ENCODE measurements around the gene MTCL3.
A peak's percentile ranks its signal among the peaks of the same experiment; 100 is the strongest.

The MTCL3 gene

GRCh38 chr6:127458222-127458621, 60.9 kb downstream of the MTCL3 start:
- Histone ChIP-seq H3K27ac (ENCODE audit: insufficient read depth, low read length) (no peak overlapping the region), H4K20me1 (ENCODE audit: control insufficient read depth, extremely low read depth, insufficient read depth, low read length) (no peaks in the 10 kb centered on the region), H3K9ac (ENCODE audit: insufficient read depth, low read length) (no peak overlapping the region), H3K79me2 (ENCODE audit: control insufficient read depth, insufficient read depth, low read length) (no peaks in the 10 kb centered on the region), H3K36me3 (ENCODE audit: control insufficient read depth, insufficient read depth, low read length) (no peaks in the 10 kb centered on the region), H3K4me1 (ENCODE audit: control insufficient read depth, extremely low read depth, insufficient read depth, low read length) (peaks cover 12% of the 10 kb centered on the region), H2AFZ (ENCODE audit: low read length) (no peak overlapping the region), H3K27me3 (ENCODE audit: control insufficient read depth, insufficient read depth, low read length) (no peaks in the 10 kb centered on the region), H3K9me3 (ENCODE audit: control insufficient read depth, insufficient read depth, low read depth, low read length) (no peaks in the 10 kb centered on the region), H3K4me3 (replicated peaks in 1 of 4; ENCODE audit: control extremely low read depth in 1 of 4, insufficient read depth in 1 of 4, low read depth in 3 of 4, low read length in 4 of 4) (peak overlapping the region in 1 of 4 experiments; percentile 45), H3K4me2 (ENCODE audit: extremely low read depth, insufficient read depth, low read length) (no peak overlapping the region)
- DNase-seq (ENCODE audit: low read depth in 2 of 2): no peak
- TF ChIP-seq CTCF (conservative IDR thresholded peaks at IDR 0.05 in 1 of 2, IDR thresholded peaks at IDR 0.05 in 1 of 2; ENCODE audit: low read depth in 1 of 2, low read length in 2 of 2) (no peak), EZH2 (IDR thresholded peaks at IDR 0.05; ENCODE audit: low read length, missing control alignments) (no peak)

DNA sequence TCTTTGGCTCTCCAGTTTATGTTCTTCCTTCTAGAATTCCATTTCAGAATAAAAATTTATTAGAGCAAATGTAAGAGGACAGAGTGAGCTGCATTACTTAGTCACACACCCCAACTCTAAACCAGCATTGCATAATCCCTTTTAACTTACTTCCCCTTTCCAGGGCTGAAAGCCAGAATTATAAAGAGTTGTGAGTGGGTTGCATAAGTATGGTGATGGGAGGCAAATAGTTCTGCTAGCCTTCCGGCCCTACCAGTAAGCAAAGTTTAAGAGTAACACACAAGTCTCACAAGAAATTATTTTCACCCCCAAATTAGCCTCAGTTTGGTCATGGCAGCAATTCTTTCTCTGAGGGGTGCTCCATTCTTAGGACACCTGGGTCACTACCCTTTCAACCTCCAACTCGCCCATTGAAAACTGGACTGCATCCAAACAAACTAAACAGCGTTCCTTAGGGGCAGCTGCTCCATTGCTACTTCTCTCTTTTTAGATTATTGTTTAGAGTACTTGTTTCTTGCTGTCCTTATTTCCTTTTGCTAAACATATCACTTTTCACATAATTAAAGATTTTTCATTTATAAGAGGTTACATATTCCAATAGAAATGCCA, 61.6 kb downstream of the MTCL3 start:
- no peaks in the 10 kb centered on the region for H4K20me1 ChIP-seq (ENCODE audit: control insufficient read depth, extremely low read depth, insufficient read depth, low read length)
- H3K4me3 ChIP-seq (replicated peaks in 1 of 4; ENCODE audit: control extremely low read depth in 1 of 4, insufficient read depth in 1 of 4, low read depth in 3 of 4, low read length in 4 of 4): no peak overlapping the region
- H3K27ac ChIP-seq (ENCODE audit: insufficient read depth, low read length): no peak overlapping the region
- TF ChIP-seq EZH2 (IDR thresholded peaks at IDR 0.05; ENCODE audit: low read length, missing control alignments) (no peak), CTCF (conservative IDR thresholded peaks at IDR 0.05 in 1 of 2, IDR thresholded peaks at IDR 0.05 in 1 of 2; ENCODE audit: low read depth in 1 of 2, low read length in 2 of 2) (no peak)
- H3K27me3 ChIP-seq (ENCODE audit: control insufficient read depth, insufficient read depth, low read length): no peaks in the 10 kb centered on the region
- H3K4me1 ChIP-seq (ENCODE audit: control insufficient read depth, extremely low read depth, insufficient read depth, low read length): peaks cover 12% of the 10 kb centered on the region
- no peak overlapping the region for H2AFZ ChIP-seq (ENCODE audit: low read length)
- H3K79me2 ChIP-seq (ENCODE audit: control insufficient read depth, insufficient read depth, low read length): no peaks in the 10 kb centered on the region
- H3K9ac ChIP-seq (ENCODE audit: insufficient read depth, low read length): no peak overlapping the region
- H3K36me3 ChIP-seq (ENCODE audit: control insufficient read depth, insufficient read depth, low read length): no peaks in the 10 kb centered on the region
- DNase-seq (ENCODE audit: low read depth in 2 of 2): peak; percentile 85 to 92
- peak overlapping the region; percentile 40 for H3K4me2 ChIP-seq (ENCODE audit: extremely low read depth, insufficient read depth, low read length)
- no peaks in the 10 kb centered on the region for H3K9me3 ChIP-seq (ENCODE audit: control insufficient read depth, insufficient read depth, low read depth, low read length)

DNA sequence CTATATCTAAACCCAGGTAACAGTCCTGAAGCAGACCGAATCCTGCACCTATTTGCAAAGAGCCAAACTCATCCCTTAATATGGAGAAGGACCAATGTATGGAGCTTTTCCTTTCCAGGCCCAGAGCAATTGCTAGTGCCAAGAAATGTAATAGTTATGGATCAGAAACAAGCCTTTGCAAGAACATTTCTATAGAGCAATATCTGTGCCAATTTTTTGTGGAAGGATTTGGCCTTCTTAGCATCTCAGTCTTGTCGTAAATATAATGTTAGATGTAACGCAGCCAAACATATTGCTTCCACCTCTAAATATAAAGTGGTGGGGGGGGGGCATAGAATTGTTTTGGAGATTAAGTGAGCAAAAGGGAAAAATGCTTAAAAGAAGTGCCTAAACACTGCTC, 62.7 kb downstream of the MTCL3 start:
- no peaks in the 10 kb centered on the region for H3K9me3 ChIP-seq (ENCODE audit: control insufficient read depth, insufficient read depth, low read depth, low read length)
- TF ChIP-seq EZH2 (IDR thresholded peaks at IDR 0.05; ENCODE audit: low read length, missing control alignments): no peak
- TF ChIP-seq CTCF (conservative IDR thresholded peaks at IDR 0.05 in 1 of 2, IDR thresholded peaks at IDR 0.05 in 1 of 2; ENCODE audit: low read depth in 1 of 2, low read length in 2 of 2): no peak
- no peaks in the 10 kb centered on the region for H4K20me1 ChIP-seq (ENCODE audit: control insufficient read depth, extremely low read depth, insufficient read depth, low read length)
- no peak overlapping the region for H3K27ac ChIP-seq (ENCODE audit: insufficient read depth, low read length)
- peaks cover 12% of the 10 kb centered on the region for H3K4me1 ChIP-seq (ENCODE audit: control insufficient read depth, extremely low read depth, insufficient read depth, low read length)
- H3K79me2 ChIP-seq (ENCODE audit: control insufficient read depth, insufficient read depth, low read length): no peaks in the 10 kb centered on the region
- DNase-seq (ENCODE audit: low read depth in 2 of 2): no peak
- H3K4me3 ChIP-seq (replicated peaks in 1 of 4; ENCODE audit: control extremely low read depth in 1 of 4, insufficient read depth in 1 of 4, low read depth in 3 of 4, low read length in 4 of 4): no peak overlapping the region
- H3K9ac ChIP-seq (ENCODE audit: insufficient read depth, low read length): no peak overlapping the region
- H3K36me3 ChIP-seq (ENCODE audit: control insufficient read depth, insufficient read depth, low read length): no peaks in the 10 kb centered on the region
- H2AFZ ChIP-seq (ENCODE audit: low read length): no peak overlapping the region
- H3K27me3 ChIP-seq (ENCODE audit: control insufficient read depth, insufficient read depth, low read length): no peaks in the 10 kb centered on the region
- no peak overlapping the region for H3K4me2 ChIP-seq (ENCODE audit: extremely low read depth, insufficient read depth, low read length)

Data from fibroblast of lung (primary cell).